Epithelial cell of prostate (primary cell): ENCODE results near the gene SMAP1.
"Not testable (repeated sequence)": the region's sequence is repeated elsewhere in the genome, so short reads cannot be mapped to it uniquely, and the experiment has no call there.

Experiments
- DNase-seq: peaks from one replicate; pipeline ENCODE4 v3.0.0-alpha.2; 2011; ENCODE audit warnings: low read depth, low spot score
- H3K27ac ChIP-seq: fragments of 450-650 bp; 2 replicates; pipeline ENCODE4 v1.5.1; 2017; ENCODE audit warnings: mild to moderate bottlenecking

SMAP1 gene

DNA sequence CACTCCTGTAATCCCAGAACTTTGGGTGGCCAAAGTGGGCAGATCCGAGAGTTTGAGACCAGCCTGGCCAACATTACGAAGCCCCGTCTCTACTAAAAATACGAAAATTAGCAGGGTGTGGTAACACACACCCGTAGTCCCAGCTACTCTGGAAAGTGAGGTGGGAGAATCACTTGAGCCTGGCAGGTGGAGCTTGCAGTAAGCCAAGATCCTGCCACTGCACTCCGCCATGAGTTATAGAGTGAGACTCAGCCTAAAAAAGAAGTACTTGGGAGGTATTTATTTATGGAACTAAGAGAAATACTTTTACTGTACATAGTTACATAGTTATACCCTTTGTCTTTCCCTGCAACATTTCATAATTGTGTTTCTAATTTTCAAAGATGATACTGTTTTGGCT is 67.8 kb downstream of the SMAP1 start:
- DNase-seq: no peak
- H3K27ac ChIP-seq: no peak overlapping the region

DNA sequence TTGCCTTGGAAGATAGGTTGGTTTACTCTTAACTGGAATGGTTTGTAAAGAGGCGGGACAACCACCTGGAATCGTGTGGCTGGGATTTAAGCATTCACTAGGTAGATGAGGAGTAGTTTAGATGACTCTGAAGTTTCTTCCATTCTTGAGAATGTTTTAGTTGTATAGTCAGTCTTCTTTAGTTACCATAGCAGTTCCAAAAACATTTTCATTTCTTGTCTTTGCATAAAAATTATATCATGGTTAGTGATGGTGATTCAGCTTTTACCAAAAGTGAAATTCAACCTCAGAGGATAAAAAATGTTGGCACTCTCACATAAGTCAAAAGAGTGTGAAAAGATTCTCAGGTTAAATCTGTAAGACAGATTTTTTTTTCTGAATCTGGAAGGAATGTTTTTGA is 70.3 kb downstream of the SMAP1 start:
- no peak for DNase-seq
- H3K27ac ChIP-seq: no peak overlapping the region

DNA sequence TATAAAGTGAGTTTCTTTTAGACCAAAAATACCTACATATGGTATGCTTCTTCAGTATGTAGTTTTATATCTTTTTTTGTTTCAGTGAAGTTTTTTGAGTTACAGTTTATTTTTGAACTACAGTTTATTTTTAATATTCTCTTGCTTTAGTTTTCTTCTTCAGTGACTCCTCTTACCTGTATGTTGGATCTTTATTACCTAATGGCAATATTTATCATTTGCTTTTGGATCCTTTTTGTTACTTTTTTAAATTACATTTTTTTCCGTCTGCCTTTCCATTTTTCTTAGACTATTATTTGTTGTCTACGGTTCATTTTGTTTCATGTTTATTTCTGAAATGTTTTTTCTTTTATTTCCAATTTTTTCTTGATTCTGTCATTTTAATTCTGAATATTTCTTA is 71.9 kb downstream of the SMAP1 start:
- H3K27ac ChIP-seq: no peak overlapping the region
- DNase-seq: no peak

DNA sequence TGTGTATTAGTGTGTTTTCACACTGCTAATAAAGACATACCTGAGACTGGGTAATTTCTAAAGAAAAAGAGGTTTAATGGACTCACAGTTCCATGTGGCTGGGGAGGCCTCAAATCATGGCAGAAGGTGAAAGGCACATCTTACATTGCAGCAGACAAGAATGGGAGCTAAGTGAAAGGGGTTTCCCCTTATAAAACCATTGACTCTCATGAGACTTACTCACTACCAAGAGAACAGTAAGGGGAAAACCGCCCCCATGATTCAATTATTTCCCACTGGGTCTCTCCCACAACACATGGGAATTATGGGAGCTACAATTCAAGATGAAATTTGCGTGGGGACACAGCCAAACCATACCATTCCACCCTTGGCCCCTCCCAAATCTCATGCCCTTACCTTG is 73.1 kb downstream of the SMAP1 start:
- not testable (repeated sequence) for H3K27ac ChIP-seq, DNase-seq

DNA sequence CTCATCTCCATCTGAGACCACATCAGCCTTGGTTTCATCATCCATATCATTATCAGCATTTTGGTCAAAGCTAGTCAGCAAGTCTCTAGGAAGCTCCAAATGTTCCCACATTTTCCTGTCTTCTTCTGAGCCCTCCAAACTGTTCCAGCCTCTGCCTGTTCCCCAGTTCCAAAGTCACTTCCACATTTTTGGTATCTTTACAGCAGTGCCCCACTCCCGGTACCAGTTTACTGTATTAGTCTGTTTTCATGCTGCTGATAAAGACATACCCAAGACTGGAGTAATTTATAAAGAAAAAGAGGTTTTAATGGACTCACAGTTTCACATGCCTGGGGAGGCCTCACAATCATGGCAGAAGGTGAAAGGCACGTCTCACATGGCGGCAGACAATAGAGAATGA is 74.8 kb downstream of the SMAP1 start:
- not testable (repeated sequence) for DNase-seq, H3K27ac ChIP-seq

DNA sequence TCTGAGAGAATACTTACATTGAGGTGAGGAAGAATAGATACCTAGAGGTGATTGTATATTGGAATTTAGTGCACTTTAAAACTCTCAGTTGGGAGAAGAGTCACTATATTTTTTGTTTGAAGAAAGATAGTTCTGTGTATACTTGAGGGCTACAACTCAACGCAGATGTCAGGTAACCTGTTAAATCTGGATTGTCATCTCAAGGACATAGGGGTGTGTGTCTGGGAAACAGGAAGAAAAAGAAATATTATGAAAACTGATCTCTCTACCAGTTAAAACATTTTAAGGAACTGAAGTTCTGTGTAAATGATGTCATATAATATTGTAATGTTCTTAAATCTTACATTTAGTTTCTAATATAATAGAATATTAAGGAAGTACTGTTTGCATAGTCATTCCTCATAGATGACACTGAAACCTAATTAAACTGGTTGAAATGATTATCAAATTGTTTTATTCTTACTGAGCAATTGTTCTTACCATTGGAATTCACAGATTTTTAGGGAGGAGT is 86.2 kb downstream of the SMAP1 start:
- no peak overlapping the region for H3K27ac ChIP-seq

DNA sequence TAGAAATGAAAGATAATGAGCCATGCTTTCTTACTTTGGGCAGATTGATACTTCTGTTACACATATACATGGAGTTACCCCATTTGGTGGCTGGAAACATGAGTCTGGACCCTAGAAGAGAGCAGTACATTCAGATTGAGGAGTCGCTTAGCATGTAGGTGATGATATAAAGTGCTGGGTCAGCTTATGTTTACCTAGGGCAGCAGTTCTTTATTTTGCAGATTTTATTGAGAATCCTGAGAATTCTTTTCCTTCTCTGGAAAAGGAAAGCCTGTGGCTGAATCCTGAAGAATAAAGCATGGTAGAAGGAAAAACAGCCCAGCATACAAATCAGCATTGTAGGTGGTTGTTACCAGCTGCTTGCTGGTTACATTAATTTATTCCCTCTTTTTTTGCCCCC is 91.2 kb downstream of the SMAP1 start:
- H3K27ac ChIP-seq: no peak overlapping the region
- no peak for DNase-seq

More for the DNA sequence above, 86.2 kb downstream of the SMAP1 start:
- DNase-seq: no peak

DNA sequence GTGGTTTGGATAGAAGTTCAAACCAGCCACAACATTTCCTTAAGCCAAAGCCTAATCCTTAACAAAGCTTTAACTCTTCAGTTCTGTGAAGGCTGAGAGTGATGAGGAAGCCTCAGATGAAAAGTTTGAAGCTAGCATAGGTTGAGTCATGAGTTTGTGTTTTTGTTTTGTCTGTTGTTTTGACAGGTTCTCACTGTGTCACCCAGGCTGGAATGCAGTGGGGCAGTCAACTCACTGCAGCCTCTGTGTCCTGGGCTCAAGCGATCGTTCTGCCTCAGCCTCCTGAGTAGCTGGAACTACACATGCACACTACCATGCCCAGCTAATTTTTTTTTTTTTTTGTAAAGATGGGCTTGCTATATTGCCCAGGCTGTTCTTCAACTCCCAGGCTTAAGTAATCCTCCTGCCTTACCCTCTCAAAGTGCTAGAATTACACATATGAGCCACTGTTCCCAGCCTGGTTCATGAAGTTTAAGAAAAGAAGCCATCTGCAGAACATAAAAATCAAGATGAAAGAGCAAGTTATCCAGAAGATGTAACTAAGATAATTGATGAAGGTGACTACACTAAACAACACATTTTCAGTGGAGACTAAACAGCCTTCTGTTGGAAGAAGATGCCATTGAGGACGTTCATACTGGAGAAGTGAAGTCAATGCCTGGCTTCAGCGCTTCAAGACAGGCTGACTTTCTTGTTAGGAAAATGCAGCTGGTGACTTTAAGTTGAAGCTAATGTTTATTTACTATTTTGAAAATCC is 96.2 kb downstream of the SMAP1 start:
- H3K27ac ChIP-seq: no peak overlapping the region
- DNase-seq: peak; percentile 10

DNA sequence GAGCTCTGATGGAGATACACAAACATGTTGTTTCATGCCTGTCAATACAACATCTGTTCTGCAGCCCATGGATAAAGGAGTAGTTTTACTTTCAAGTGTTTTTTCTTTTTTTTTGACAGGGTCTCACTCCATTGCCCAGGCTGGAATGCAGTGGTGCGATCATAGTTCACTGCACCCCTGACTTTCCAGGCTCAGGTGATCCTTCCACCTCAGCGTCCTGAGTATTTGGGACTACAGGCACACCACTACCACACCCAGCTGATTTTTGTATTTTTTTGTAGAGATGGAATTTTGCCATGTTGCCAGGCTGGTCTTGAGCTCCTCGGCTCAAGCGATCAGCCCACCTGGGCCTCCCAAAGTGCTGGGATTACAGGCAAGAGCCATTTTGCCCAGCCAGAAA is 97.0 kb downstream of the SMAP1 start:
- H3K27ac ChIP-seq: no peak overlapping the region
- DNase-seq: no peak

DNA sequence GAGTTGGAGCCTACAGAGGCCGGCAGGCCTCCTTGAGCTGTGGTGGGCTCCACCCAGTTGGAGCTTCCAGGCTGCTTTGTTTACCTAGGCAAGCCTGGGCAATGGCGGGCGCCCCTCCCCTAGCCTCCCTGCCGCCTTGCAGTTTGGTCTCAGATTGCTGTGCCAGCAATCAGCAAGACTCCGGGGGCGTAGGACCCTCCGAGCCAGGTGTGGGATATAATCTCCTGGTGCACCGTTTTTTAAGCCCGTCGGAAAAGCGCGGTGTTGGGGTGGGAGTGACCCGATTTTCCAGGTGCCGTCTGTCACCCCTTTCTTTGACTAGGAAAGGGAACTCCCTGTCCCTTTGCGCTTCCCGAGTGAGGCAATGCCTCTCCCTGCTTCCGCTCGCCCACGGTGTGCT is 103.7 kb downstream of the SMAP1 start:
- DNase-seq, H3K27ac ChIP-seq: not testable (repeated sequence)

DNA sequence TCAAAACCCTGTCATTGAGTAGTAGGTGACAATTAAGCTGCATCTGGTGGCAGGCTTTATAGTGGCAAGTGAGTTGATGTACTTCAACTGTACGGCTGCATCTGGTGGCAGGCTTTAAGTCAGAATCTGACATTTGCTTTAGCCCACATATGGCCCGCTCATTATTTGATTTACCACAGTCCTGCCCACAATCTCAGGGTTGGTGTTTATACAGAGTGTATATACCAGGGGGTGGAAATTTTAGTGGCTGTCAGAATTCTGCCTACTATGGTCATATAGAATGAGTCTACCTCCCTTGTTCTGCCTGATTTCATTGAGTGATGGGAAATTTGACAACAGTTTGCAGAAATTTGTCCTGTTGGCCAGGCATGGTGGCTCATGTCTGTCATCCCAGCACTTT is 112.3 kb downstream of the SMAP1 start:
- H3K27ac ChIP-seq: no peak overlapping the region

DNA sequence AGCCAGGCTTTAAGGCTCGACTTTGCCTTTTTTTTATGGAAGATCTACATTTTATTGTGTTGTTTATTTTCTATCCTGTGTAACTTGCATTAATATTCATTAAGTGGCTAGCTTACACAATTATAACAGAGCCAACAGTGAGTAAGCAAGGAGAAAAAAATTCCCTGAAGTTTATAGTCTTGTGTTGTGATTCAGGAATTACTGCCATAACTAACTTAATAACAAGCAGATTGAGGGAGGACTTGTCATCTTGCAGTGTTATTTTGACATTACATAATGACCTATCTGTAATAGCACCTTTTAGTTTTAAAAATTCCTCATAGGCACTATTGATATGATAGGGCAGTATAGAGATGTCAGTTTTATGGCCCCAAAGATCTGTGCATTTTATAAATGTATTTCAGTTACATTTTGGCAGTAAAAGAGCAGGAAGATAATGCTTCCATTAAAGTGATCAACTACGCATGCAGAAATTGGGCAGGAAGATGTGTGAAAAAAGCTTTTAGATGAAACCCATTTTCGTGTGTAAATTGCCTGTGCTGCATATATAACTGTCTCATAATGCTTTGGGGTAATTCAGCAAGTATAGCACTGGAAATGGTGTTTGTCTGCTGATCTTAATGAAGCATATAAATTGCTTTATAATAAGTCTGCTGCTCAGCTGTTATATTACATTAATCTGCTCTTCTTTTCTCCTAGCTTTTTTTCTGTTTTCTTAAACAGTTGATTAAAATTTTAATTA is 123.0 kb downstream of the SMAP1 start:
- DNase-seq: no peak
- H3K27ac ChIP-seq: no peak overlapping the region

More for the DNA sequence above, 112.3 kb downstream of the SMAP1 start:
- DNase-seq: no peak

DNA sequence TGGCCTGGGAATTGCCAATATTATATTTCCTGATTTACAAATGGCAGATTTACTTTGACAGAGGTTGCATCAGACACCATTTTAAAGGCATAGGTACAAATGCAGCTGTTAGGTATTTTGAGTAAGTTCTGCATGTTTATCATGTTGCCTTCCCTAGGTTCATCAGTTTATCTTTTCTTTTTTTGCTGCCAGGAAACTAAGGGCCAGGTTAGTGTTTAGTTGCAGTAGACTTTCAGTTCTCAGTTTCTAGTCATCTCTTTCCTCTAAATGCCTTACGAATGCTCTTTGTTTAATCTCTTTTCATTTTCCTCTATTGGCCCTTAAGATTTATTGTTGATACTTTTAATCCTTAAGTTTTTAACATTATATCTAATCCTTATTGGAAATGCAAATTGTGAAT is 129.9 kb downstream of the SMAP1 start:
- no peak for DNase-seq
- H3K27ac ChIP-seq: no peak overlapping the region

DNA sequence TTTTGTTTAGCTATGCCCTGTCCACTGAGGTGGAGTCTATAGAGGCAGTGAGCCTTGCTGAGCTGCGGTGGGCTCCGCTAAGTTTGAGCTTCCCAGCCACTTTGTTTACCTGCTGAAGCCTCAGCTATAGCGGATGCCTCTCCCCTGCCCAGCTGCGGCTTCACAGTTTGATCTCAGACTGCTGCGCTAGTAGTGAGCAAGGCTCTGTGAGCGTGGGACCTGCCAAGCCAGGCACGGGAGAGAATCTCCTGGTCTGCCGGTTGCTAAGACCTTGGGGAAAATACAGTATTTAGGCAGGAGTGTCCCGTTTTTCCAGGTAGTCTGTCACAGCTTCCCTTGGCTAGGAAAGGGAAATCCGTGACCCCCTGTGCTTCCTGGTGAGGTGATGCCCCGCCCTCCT is 138.4 kb downstream of the SMAP1 start:
- no peak for DNase-seq
- H3K27ac ChIP-seq: no peak overlapping the region

DNA sequence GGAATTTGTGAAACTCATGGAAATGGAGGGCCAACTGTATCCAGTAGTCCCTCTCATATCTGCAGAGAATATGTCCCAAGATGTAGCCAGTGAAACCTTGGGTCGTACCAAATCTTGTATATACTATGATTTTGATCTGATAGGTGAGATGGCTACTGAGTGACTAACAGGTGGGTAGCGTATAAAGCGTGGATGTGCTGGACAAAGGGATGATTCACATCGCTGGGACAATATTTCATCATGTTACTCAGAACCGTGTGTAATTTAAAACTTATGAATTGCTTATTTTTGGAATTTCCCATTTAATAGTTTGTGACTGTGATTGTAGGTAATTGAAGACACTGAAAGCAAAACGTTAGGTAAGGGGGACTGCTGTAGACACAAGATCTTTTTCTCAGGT is 144.1 kb downstream of the SMAP1 start:
- peak; percentile 2 for DNase-seq
- H3K27ac ChIP-seq: no peak overlapping the region

DNA sequence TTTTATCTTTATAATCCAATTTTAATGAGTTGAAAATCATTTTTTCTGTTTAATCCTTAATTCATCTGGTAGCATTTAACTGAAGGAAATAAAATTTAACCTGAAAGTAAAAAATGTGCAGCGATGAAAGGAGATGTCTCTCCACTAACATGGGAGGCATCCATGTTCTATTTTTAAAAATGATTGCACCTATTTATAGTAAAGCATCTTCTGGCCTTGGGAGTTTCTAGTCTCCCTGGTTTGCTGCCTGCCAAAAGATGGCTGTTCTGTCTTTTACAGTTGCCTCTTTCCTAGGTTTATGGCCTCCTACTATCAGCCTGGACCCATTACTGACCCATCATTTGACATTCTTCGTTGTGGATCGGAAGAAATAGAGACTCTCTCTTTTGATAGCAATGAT is 146.2 kb downstream of the SMAP1 start:
- DNase-seq: no peak
- H3K27ac ChIP-seq: no peak overlapping the region

DNA sequence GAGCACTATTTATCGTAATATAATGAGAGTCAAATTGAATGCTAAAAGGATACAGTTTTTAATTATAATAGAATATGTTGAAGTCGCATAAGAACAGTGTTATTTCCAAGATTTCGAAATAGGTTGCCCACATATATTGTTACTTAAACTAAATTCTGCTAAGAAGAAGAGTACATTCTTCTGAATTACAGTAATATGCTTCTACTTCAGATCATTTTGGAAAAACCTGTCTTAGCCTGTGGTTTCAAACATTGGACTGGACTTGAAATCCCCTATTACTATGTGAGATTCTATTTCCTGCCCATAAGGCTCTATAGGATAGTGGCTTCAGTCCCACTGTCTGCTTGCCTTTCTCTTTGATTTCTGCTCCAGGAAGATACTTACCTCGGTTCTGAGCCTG is 152.0 kb downstream of the SMAP1 start:
- no peak overlapping the region for H3K27ac ChIP-seq
- no peak for DNase-seq

DNA sequence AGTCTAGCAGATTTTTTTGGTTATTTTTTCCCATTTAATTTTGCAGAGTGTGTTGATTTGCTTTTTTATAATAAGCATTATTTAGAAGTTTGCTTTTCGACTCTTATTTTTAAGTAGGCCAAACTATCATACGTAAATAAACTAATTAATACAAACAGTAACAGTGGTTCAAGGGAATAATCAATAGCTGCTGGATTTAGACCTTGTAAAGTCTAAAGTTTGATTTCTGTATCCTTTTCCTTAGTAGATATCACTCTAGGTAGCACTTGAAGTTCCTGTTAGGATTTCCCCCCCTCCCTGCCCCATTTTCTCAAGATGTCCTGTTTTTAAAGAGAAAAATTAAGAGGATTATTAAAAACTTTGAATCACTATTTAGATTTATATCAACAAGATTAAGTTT is 153.1 kb downstream of the SMAP1 start:
- no peak for DNase-seq
- H3K27ac ChIP-seq: no peak overlapping the region

DNA sequence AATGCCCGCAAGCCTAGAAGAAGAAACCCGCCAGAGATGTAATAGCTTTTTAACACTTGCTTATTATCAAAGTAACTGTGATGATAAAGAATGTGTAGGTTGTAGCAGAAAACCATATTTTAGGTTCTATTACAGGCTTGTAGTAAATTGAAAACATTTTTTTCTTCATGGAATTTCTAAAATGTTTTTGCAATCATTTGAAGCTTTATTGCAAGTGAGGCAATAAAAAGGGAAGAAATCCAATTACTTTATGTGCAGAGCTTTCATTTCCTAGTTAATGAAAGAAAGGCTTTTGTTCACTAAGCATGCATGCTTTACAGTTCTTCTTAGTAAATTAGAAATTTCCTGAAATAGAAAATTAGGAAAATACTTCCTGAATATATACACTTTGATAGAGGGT is 154.1 kb downstream of the SMAP1 start:
- no peak overlapping the region for H3K27ac ChIP-seq
- DNase-seq: no peak

DNA sequence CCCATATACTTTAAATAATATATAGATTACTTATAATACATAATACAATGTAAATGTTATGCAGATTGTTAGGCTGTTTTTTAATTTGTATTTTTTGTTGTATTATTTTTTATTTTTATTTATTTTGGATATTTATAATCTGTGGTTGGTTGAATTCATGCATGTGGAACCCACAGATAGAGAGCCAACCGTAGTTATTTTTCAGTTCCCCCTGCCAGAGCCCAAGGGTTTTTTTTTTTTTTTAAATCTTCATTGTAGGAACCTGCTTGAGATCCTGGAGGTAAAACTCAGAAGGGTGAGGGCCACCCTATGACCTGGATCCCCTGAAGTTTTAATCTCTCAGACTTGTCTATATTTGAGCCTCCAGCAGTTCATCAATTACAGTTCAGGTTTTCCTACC is 156.0 kb downstream of the SMAP1 start:
- DNase-seq: no peak

DNA sequence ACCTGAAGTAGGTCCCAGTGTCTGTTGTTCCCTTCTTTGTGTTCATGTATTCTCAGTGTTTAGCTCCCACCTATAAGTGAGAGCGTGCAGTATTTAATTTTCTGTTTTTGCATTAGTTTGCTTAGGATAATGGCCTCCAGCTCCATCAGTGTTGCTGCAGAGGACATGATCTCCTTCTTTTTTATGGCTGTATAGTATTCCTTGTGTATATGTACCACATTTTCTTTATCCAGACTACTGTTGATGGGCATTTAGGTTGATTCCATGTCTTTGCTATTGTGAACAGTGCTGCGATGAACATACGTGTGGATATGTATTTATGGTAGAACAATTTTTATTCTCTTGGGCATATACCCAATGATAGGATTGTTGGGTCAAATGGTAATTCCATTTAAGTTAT is 163.7 kb downstream of the SMAP1 start:
- DNase-seq: no peak
- H3K27ac ChIP-seq: no peak overlapping the region

More for the DNA sequence above, 156.0 kb downstream of the SMAP1 start:
- no peak overlapping the region for H3K27ac ChIP-seq

DNA sequence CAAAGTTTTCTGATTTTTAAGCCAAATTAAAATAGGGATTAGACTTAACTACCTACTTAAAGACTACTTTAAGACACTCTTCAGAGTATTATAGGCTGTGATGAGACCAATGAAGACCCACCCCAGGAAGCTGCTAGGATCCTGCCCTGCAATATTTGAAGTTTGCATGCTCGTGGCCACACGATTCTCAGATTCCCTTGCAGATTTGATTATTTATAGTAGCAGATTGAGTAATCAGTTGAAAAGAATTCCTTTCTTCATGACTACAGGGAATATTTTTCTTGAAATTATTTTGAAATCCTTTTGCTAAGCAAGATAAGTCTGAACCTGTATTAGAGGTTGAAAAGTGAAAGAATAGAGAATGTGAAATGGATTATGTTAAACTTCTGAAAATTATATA is 166.8 kb downstream of the SMAP1 start:
- no peak for DNase-seq
- H3K27ac ChIP-seq: no peak overlapping the region
